Measurements from ENCODE around the gene RPL3.
A peak's percentile ranks its signal among the peaks of the same experiment; 100 is the strongest.

The RPL3 gene

GRCh38 chr22:39316440-39317083, 2.9 kb downstream of the RPL3 start:
- peak; percentile 92 for DNase-seq

GRCh38 chr22:39315389-39315788, 4.0 kb downstream of the RPL3 start:
- no peak for DNase-seq

GRCh38 chr22:39314251-39314971, 5.0 kb downstream of the RPL3 start:
- DNase-seq, result no peak

- no peak for DNase-seq
Observed at GRCh38 chr22:39313258-39314001, 6.0 kb downstream of the RPL3 start.

- DNase-seq, result no peak
Observed at GRCh38 chr22:39312410-39312809, 7.0 kb downstream of the RPL3 start.

- DNase-seq, result no peak
Observed at GRCh38 chr22:39311592-39312400, 7.6 kb downstream of the RPL3 start.

- DNase-seq, result peak; percentile 59
Observed at GRCh38 chr22:39309881-39310714, 9.3 kb downstream of the RPL3 start.

- DNase-seq, result no peak
Observed at GRCh38 chr22:39309364-39309861, 10.0 kb downstream of the RPL3 start.

- DNase-seq, result peak; percentile 93
Observed at GRCh38 chr22:39308614-39309363, 10.6 kb downstream of the RPL3 start.

GRCh38 chr22:39306456-39307361, 12.7 kb downstream of the RPL3 start:
- peak; percentile 38 for DNase-seq

- DNase-seq, result no peak
Observed at GRCh38 chr22:39303892-39304671, 15.3 kb downstream of the RPL3 start.

- no peak for DNase-seq
Observed at GRCh38 chr22:39303358-39303757, 16.1 kb downstream of the RPL3 start.

- DNase-seq, result no peak
Observed at GRCh38 chr22:39302431-39302960, 16.9 kb downstream of the RPL3 start.

GRCh38 chr22:39301926-39302325, 17.5 kb downstream of the RPL3 start:
- DNase-seq, result no peak

- no peak for DNase-seq
Observed at GRCh38 chr22:39301108-39301507, 18.3 kb downstream of the RPL3 start.

GRCh38 chr22:39300186-39300830, 19.1 kb downstream of the RPL3 start:
- DNase-seq, result peak; percentile 87

- DNase-seq, result peak; percentile 61
Observed at GRCh38 chr22:39299829-39300178, 19.6 kb downstream of the RPL3 start.

GRCh38 chr22:39298241-39298987, 21.0 kb downstream of the RPL3 start:
- no peak for DNase-seq
